Nephron progenitor cell (in vitro differentiated cells): ENCODE results near the gene SYTL2.

Experiments
- DNase-seq: peaks from one replicate; pipeline ENCODE4 v3.0.0; 2021
- H3K27ac Mint-ChIP-seq: 2 replicates; pipeline ENCODE4 v1.8.0; 2021; ENCODE audit warnings: mild to moderate bottlenecking, moderate library complexity, mixed read lengths
- H3K27me3 Mint-ChIP-seq: 2 replicates; pipeline ENCODE4 v1.8.0; 2021; ENCODE audit warnings: mild to moderate bottlenecking, low read depth, mixed read lengths; ENCODE audit not compliant: poor library complexity
- H3K36me3 Mint-ChIP-seq: 2 replicates; pipeline ENCODE4 v1.8.0; 2021; ENCODE audit warnings: low read depth, mixed read lengths
- H3K4me1 Mint-ChIP-seq: 2 replicates; pipeline ENCODE4 v1.8.0; 2021; ENCODE audit warnings: mixed read lengths
- H3K4me3 Mint-ChIP-seq: 2 replicates; pipeline ENCODE4 v1.8.0; 2021; ENCODE audit warnings: mild to moderate bottlenecking, moderate library complexity, mixed read lengths
- H3K9me3 Mint-ChIP-seq: 2 replicates; pipeline ENCODE4 v1.8.0; 2021; ENCODE audit warnings: mild to moderate bottlenecking, moderate library complexity, mixed read lengths
- TF ChIP-seq, protein P1 (sequence below): fragments of 200-600 bp; sonication (generic); IDR thresholded peaks from 2 replicates; pipeline ENCODE4 v1.5.0; 2021; ENCODE audit warnings: antibody characterized with exemption

Gene SYTL2

DNA sequence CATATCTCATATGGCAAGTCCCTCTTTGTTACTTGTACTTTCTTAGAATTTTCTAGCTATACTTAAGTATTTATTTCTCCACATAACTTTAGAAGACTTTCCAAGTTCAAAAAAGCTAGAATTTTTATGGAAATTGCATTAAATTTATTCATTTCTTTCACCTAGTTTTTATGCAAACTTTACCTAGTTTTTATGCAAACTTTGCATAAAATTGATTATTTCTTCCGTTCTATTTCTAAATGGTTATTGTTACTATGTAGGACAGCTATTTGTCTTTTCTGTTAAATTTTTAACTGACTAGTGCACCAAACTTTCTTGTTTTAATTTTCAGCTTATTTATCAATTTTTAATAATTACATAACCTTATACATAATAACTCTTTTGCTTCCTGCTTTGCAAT lies 142.8 kb downstream of the SYTL2 start:
- Mint-ChIP-seq H3K27ac (no peak overlapping the region), H3K4me1 (peaks cover 11% of the 10 kb centered on the region), H3K9me3 (peaks cover 17% of the 10 kb centered on the region), H3K4me3 (no peak overlapping the region), H3K36me3 (peaks cover 10% of the 10 kb centered on the region), H3K27me3 (peaks cover 3% of the 10 kb centered on the region)
- TF ChIP-seq, protein P1, sequence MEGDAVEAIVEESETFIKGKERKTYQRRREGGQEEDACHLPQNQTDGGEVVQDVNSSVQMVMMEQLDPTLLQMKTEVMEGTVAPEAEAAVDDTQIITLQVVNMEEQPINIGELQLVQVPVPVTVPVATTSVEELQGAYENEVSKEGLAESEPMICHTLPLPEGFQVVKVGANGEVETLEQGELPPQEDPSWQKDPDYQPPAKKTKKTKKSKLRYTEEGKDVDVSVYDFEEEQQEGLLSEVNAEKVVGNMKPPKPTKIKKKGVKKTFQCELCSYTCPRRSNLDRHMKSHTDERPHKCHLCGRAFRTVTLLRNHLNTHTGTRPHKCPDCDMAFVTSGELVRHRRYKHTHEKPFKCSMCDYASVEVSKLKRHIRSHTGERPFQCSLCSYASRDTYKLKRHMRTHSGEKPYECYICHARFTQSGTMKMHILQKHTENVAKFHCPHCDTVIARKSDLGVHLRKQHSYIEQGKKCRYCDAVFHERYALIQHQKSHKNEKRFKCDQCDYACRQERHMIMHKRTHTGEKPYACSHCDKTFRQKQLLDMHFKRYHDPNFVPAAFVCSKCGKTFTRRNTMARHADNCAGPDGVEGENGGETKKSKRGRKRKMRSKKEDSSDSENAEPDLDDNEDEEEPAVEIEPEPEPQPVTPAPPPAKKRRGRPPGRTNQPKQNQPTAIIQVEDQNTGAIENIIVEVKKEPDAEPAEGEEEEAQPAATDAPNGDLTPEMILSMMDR: no peak
- no peak for DNase-seq

DNA sequence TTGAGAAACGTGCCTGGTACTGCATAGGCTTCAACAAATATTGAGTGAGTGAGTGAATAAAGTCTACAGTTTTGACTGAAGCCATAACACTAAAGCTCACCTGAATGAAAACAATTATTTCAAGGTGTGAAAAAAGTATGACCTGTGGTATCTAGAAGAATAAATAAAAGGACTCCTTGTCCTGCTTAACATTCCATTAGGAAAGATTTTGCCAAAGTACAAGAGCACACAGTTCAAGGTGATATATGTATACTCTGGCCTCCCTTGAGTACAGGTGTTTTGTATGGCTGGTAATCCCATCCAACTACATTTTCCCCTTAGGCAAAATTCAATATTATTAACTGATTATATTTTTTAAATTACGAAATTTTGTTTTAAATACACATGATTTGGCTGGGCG lies 144.3 kb downstream of the SYTL2 start:
- H3K4me3 Mint-ChIP-seq: no peak overlapping the region
- no peak overlapping the region for H3K27ac Mint-ChIP-seq
- H3K27me3 Mint-ChIP-seq: peaks cover 3% of the 10 kb centered on the region
- DNase-seq: no peak
- H3K4me1 Mint-ChIP-seq: peaks cover 19% of the 10 kb centered on the region
- TF ChIP-seq, protein P1: no peak
- peaks cover 15% of the 10 kb centered on the region for H3K36me3 Mint-ChIP-seq
- H3K9me3 Mint-ChIP-seq: peaks cover 11% of the 10 kb centered on the region

DNA sequence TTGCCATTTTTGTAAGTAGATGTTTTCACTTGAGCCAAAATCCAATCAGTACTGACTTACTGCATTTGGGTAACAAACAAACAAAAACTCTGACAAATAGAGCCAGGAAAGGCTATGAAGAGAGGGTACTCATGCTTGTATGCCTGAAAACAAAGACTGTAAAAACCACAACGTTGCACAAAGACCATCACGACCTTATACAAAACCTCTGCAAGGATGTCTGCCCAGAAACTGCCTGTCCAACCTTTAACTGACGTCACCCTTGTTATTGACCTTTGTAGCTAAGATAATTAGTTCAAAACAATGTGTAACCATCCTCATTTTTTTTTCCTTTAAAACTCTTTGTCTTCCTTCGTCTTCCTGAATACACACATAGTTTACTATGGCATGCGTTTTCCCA lies 145.2 kb downstream of the SYTL2 start:
- no peak overlapping the region for H3K27ac Mint-ChIP-seq

DNA sequence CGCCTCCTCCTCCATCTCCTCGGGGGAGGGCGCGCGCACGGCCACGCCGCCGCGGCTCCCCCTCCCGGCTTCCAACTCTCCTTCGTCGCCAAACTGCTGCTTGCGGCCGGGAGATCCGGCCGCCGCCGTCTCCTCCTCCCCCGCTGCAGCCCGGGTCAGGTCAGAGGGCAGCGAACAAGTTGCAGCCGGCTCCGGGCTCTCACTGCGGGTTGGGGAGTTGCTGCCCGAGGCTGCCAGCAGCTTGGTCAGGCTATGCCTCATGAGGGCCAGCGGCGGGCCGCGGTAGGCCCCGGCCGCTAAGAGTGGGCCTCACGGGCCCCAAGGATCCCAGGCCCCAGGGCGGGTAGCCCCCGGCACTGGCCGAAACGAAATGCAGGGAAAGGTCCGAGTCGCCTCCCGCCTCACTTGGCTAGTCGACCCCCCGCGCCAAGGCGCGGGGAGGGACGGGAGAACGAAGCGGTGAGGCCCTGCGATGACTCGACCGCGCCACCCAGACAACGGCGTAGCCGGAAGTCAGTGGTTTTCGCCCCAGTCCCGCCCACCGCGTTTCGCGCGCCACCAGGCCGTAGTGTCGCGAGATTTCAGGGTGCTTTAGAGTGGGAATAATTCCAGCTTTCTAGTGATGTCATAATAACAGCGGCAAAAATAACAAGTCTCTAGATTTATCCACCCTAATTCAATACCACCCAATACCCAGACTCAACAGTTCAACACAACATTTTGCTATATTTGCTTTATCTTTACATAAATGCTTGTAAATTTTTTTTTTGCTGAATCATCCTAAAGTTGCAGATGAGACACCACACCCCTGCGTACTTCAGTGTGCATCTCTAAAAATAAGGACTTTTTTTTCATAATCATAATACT lies 146.1 kb downstream of the SYTL2 start, which contains the start of gene CREBZF:
TSS of gene CREBZF (minus strand) at position 515 of the 867 bp plus-strand sequence. CDS start at position 261, 254 bp downstream.
- Mint-ChIP-seq H3K9me3 (no peaks in the 10 kb centered on the region), H3K27me3 (no peaks in the 10 kb centered on the region), H3K4me3 (peak within 1 kb of the TSS; percentile 96), H3K27ac (peak within 1 kb of the TSS; percentile 100), H3K4me1 (peaks cover 37% of the 10 kb centered on the region), H3K36me3 (peaks cover 32% of the 10 kb centered on the region)
- TF ChIP-seq, protein P1: no peak
- DNase-seq: peak; percentile 92

More for the DNA sequence above, 145.2 kb downstream of the SYTL2 start:
- TF ChIP-seq, protein P1: no peak
- peaks cover 2% of the 10 kb centered on the region for H3K27me3 Mint-ChIP-seq
- peaks cover 4% of the 10 kb centered on the region for H3K9me3 Mint-ChIP-seq
- peaks cover 23% of the 10 kb centered on the region for H3K36me3 Mint-ChIP-seq
- H3K4me3 Mint-ChIP-seq: peak overlapping the region; percentile 96
- peaks cover 28% of the 10 kb centered on the region for H3K4me1 Mint-ChIP-seq
- no peak for DNase-seq

DNA sequence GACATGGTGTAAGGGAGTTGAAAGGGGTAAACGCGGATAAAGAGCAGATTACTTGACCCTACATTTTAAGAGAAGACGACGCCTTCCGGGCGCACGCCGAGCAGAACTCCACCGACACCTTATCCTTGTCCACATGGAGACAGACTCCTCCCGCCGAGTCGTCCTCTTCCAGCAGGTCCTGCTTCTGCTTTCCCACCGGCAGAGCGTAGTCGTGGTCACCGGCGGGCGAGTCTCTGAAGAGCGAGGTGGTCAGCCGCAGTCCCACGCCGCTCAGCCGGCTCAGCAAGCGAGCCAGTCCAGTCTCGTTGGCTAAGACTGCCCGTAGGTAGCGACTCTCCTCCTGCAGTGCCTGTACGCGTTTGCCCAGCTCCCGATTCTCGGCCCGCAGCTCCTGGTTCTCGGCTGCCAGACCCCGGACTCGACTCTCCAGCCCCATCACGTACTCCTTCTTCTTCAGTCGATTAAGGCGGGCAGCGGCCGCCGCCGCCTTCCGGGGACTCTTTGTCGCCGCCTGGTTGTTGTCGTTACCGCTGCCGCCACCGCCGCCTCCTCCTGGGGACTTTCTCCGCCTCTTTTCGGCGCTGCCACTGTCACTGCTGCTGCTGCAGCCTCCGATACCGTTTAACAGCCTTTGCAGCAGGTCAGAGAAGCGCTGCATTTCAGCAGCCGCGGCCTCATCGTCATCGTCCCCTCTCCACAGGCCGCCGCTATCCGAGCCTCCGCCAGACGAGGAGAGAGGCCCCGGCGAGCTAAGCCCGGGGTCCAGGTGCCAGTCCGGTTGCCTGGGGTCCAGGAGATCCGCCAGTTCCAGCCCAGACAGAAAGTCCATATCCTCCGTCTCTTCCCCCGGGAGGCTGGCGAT lies 147.0 kb downstream of the SYTL2 start:
- peak; percentile 81 for DNase-seq
- Mint-ChIP-seq H3K36me3 (peaks cover 38% of the 10 kb centered on the region), H3K4me3 (peak overlapping the region; percentile 96), H3K27ac (peak overlapping the region; percentile 100), H3K9me3 (no peaks in the 10 kb centered on the region), H3K27me3 (peaks cover 3% of the 10 kb centered on the region), H3K4me1 (peaks cover 46% of the 10 kb centered on the region)
- TF ChIP-seq, protein P1: peak; percentile 46
